ENCODE data around the gene GREM1.

GREM1 gene

DNA sequence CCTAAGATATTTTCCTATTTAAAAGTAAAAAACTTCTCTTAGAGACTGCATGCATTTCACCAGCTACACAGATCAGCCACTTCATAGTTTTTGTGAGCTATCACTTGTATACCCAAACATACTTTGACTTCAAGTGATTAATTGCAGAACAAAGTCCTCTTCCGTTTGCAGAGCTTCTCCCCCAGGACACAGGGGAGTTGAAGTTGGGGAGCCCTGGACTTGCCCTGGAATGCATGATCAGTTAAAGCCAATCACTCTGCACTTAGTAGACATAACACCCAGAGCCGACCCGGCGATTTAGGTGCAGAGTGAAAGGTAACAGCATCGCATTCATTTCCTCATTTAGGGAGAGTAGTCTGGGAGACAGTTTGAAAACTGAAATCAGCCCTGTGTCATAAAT is 70.1 kb downstream of the GREM1 start:
- H3K27ac ChIP-seq (ENCODE audit: low read depth, low read length): no peak overlapping the region

DNA sequence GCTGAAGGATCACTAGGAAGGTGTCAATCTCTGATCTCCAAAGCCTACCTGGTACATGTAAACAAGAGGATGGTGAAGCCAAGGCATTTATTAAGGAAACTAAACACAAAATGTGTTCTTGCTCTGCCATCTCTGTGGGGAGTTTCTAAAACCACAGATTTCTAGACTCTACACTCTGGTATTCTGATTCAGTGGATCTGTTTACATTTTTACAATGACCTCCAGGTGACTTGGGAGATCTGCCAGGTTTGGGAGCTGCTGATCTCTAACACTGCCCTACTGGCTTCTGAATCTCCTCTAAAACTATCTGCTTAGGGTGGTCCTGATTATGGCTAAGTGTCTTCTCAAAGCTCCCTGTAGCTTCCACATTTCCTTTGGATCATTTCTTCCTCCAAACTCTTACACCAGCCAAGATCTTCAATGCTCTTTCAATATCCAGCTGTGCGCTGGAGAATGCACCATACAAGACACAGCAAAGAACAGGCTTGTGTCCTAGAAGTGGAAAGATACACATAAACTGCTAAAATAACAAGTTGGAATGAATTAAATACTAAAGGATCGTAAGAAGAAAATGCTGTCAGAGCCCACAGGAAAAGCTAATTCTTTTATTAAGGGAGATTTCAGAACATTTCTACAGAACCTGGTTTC is 72.7 kb downstream of the GREM1 start:
- Histone ChIP-seq H3K4me1 (ENCODE audit: control insufficient read depth, insufficient read depth, low read length) (peaks cover 8% of the 10 kb centered on the region), H3K4me3 (ENCODE audit: low read depth, low read length) (no peak overlapping the region), H3K36me3 (ENCODE audit: control insufficient read depth, insufficient read depth, low read length) (no peaks in the 10 kb centered on the region), H3K27ac (ENCODE audit: low read depth, low read length) (no peak overlapping the region), H3K27me3 (ENCODE audit: control insufficient read depth, insufficient read depth, low read length) (no peaks in the 10 kb centered on the region), H3K9ac (ENCODE audit: low read depth, low read length) (no peak overlapping the region), H3K9me3 (ENCODE audit: control insufficient read depth, insufficient read depth, low read length) (no peaks in the 10 kb centered on the region)

More for the DNA sequence above, 70.1 kb downstream of the GREM1 start:
- Histone ChIP-seq H3K9ac (ENCODE audit: low read depth, low read length) (no peak overlapping the region), H3K36me3 (ENCODE audit: control insufficient read depth, insufficient read depth, low read length) (no peaks in the 10 kb centered on the region), H3K4me1 (ENCODE audit: control insufficient read depth, insufficient read depth, low read length) (peaks cover 8% of the 10 kb centered on the region), H3K27me3 (ENCODE audit: control insufficient read depth, insufficient read depth, low read length) (no peaks in the 10 kb centered on the region), H3K9me3 (ENCODE audit: control insufficient read depth, insufficient read depth, low read length) (no peaks in the 10 kb centered on the region), H3K4me3 (ENCODE audit: low read depth, low read length) (no peak overlapping the region)

DNA sequence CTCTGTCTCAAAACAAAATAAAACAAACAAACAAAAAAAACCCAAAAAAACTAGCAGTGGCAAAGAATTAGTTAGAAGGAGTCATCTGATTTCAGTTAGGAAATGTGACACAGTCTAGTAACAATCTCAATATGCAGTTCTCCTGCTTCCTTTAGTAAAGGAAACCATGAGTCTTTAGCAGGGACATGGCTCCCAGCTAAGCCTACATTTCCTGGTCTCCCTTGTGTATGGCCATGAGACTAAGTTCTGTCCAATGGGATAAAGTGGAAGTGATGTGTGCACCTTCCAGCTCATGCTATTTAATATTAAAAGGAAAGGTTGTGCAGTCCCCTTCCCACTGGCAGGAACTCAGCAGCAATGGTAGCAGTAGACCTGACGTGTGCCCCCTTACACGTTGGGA is 74.6 kb downstream of the GREM1 start:
- no peaks in the 10 kb centered on the region for H3K9me3 ChIP-seq (ENCODE audit: control insufficient read depth, insufficient read depth, low read length)
- no peak overlapping the region for H3K27ac ChIP-seq (ENCODE audit: low read depth, low read length)
- H3K27me3 ChIP-seq (ENCODE audit: control insufficient read depth, insufficient read depth, low read length): no peaks in the 10 kb centered on the region
- no peaks in the 10 kb centered on the region for H3K36me3 ChIP-seq (ENCODE audit: control insufficient read depth, insufficient read depth, low read length)
- H3K4me1 ChIP-seq (ENCODE audit: control insufficient read depth, insufficient read depth, low read length): peaks cover 8% of the 10 kb centered on the region
- no peak overlapping the region for H3K4me3 ChIP-seq (ENCODE audit: low read depth, low read length)
- H3K9ac ChIP-seq (ENCODE audit: low read depth, low read length): no peak overlapping the region

All from HUES48 (cell line).